GM12865 (cell line): ENCODE measurements around the gene SLC25A4.
"Not testable (repeated sequence)": the region's sequence is repeated elsewhere in the genome, so short reads cannot be mapped to it uniquely, and the experiment has no call there.

Experiments
- DNase-seq: peaks from one replicate; pipeline ENCODE4 v3.0.0; 2010; ENCODE audit warnings: low read depth
- H3K4me3 ChIP-seq: 2 replicates; pipeline ENCODE4 v1.5.1; 2011; ENCODE audit warnings: mild to moderate bottlenecking, low read depth, low read length, control low read depth
- TF ChIP-seq, protein P1 (sequence below): IDR thresholded peaks from 2 replicates; pipeline ENCODE4 v1.5.1; 2011; ENCODE audit warnings: low read length, control low read depth, low read depth, inconsistent platforms; ENCODE audit not compliant: insufficient read depth; ENCODE audit errors: missing control alignments

Gene SLC25A4

DNA sequence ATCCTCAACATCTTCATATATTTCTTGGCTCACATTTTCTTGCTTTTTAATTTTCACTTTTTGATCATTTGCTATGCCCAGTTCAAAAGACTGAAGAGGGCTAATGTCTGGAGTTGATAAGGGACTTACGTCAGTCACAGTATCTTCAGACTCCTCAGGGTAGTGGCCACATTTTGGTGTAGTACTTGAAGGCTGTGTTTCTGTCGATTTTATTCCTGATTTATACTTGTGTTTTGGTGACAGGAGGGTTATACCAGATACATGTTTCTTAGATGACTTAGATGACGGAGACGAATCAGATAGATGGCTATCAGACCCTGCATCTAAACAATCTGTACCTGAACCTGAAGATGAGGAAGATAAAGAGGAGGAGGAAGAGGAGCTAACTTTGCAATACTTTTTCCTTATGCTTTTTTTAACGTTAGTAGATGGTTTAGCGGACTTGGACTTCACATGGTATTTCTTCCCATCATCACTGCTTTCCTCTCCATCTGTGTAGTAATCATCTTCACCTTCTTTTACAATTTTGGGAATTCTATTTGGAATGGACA lies 47.3 kb downstream of the SLC25A4 start:
- TF ChIP-seq, protein P1, sequence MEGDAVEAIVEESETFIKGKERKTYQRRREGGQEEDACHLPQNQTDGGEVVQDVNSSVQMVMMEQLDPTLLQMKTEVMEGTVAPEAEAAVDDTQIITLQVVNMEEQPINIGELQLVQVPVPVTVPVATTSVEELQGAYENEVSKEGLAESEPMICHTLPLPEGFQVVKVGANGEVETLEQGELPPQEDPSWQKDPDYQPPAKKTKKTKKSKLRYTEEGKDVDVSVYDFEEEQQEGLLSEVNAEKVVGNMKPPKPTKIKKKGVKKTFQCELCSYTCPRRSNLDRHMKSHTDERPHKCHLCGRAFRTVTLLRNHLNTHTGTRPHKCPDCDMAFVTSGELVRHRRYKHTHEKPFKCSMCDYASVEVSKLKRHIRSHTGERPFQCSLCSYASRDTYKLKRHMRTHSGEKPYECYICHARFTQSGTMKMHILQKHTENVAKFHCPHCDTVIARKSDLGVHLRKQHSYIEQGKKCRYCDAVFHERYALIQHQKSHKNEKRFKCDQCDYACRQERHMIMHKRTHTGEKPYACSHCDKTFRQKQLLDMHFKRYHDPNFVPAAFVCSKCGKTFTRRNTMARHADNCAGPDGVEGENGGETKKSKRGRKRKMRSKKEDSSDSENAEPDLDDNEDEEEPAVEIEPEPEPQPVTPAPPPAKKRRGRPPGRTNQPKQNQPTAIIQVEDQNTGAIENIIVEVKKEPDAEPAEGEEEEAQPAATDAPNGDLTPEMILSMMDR, result no peak

DNA sequence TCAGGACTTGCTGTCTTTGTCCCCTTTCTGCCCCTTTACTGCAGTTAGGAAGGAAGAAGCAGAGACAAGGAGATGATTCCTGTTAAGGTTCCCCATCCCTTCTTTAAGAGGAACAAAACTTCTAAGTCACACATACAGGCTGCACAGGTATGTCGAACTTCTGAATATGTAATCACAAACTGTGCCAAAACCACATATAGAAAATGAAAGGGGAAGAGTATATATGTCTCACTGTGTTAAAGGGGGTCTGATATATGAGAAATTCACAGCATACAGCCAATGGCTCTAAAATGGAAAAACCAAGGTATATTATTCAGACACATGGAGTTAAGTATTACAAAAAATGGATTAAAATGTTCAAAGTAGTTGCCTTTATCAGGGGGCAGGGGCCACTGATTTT lies 49.0 kb downstream of the SLC25A4 start:
- no peak overlapping the region for H3K4me3 ChIP-seq
- TF ChIP-seq, protein P1, result no peak

More for the DNA sequence above, 47.3 kb downstream of the SLC25A4 start:
- H3K4me3 ChIP-seq, result no peak overlapping the region
- no peak for DNase-seq

DNA sequence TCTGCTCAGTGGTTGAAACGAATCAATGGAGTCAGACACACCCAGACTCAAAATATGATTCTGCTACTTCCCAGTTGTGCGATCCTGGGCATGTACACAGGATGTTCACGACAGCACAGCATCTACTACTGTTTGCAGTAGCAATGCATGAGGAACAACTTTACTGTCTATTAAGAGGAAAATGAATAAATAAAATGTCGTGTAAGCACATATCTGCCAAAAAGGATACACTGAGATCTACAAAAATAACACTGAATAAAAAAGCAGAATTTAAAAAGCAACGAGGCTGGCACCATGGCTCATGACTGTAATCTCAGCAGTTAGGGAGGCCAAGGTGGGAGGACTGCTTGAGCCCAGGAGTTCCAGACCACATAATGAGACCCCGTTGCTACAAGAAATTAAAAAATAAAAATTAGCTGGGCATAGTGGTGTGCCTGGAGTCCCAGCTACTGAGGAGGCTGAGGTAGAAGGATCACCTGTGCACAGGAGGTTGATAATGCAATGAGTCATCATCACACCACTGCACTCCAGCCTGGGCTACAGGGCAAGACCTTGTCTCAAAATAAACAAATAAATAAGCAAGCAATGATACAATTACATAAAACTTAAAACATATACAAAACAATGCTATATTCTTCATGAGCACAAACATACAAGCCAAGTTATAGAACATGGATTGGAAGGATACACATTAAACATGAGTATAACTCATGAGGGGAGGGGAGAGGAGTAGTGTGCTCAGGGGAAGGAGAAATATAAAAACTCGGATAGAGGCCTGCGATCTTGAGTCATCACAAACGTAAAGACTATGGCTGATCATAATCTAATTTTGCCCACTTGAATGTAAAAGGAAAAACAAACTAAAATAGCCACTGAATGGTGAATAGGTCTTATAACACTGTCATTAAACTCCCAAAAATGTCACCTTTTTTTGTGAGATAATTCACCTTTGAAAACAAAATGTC lies 52.1 kb downstream of the SLC25A4 start:
- H3K4me3 ChIP-seq, result no peak overlapping the region
- DNase-seq, result no peak
- TF ChIP-seq, protein P1, result no peak

More for the DNA sequence above, 49.0 kb downstream of the SLC25A4 start:
- peak; percentile 41 for DNase-seq

DNA sequence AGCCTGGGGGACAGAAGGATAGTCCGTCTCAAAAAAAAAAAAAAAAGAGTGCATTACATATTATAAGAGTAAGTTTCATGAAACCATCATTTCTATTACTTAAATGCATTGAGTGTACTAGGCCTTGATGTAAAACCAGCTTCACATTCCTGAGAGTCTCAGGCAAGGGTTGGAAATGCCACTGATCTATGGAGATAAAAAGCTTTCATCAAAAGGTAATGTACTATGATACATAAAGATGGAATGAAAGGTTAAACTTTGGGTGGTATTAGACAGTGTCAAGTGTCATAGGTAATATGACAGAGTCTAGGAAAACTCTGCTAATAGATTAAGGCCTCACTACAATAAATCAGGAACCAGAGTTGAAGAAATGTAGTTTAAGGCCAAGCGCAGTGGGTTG lies 53.4 kb downstream of the SLC25A4 start:
- no peak for DNase-seq
- TF ChIP-seq, protein P1, result no peak
- H3K4me3 ChIP-seq, result no peak overlapping the region

DNA sequence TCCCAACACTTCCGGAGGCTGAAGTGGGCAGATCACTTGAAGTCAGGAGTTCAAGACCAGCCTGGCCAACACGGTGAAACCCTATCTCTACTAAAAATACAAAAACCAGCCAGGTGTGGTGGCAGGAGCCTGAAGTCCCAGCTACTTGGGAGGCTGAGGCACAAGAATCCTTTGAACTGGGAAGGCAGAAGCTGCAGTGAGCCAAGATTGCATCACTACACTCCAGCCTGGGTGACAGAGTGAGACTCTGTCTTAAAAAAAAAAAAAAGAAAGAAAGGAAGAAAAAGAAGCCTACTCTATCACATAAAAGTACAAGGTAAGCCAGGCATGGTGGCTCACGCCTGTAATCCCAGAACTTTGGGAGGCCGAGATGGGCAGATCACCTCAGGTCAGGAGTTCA lies 55.1 kb downstream of the SLC25A4 start:
- DNase-seq, H3K4me3 ChIP-seq: not testable (repeated sequence)
